HEK293 (cell line): Measurements from ENCODE around the gene EPHA2.
A peak's percentile ranks its signal among the peaks of the same experiment; 100 is the strongest.

ENCODE experiments used
- ATF2 ChIP-seq: fragments of 450-650 bp; formaldehyde crosslinking; IDR thresholded peaks from 2 replicates; pipeline ENCODE4 v1.5.1; 2016; ENCODE audit warnings: missing biosample characterization, missing genetic modification characterization, low read depth
- BCL11B ChIP-seq: fragments of 450-650 bp; formaldehyde crosslinking; IDR thresholded peaks from 2 replicates; pipeline ENCODE4 v1.5.1; 2016; ENCODE audit warnings: low read depth, missing biosample characterization, missing genetic modification characterization
- HOXD13 ChIP-seq: sonication (generic); formaldehyde crosslinking; IDR thresholded peaks from 2 replicates; pipeline ENCODE4 v1.8.0; 2022; ENCODE audit warnings: missing genetic modification reagents, borderline replicate concordance
- INSM2 ChIP-seq: fragments of 450-650 bp; formaldehyde crosslinking; IDR thresholded peaks from 2 replicates; pipeline ENCODE4 v1.5.1; 2016; ENCODE audit warnings: missing biosample characterization, missing genetic modification characterization
- MZF1 ChIP-seq: fragments of 450-650 bp; formaldehyde crosslinking; IDR thresholded peaks from 2 replicates; pipeline ENCODE4 v1.5.1; 2017; ENCODE audit warnings: missing biosample characterization, missing genetic modification characterization, borderline replicate concordance
- PRDM2 ChIP-seq: fragments of 450-650 bp; formaldehyde crosslinking; IDR thresholded peaks from 2 replicates; pipeline ENCODE4 v1.5.1; 2016; ENCODE audit warnings: missing biosample characterization, missing genetic modification characterization, borderline replicate concordance
- PRDM4 ChIP-seq: fragments of 450-650 bp; formaldehyde crosslinking; IDR thresholded peaks from 2 replicates; pipeline ENCODE4 v1.5.1; 2017; ENCODE audit warnings: missing biosample characterization, missing genetic modification characterization
- TCF7L2 ChIP-seq: IDR thresholded peaks from 2 replicates; pipeline ENCODE4 v1.6.1; 2011; ENCODE audit warnings: low read depth, mild to moderate bottlenecking, inconsistent platforms, low read length, moderate library complexity, borderline replicate concordance
- YY1 ChIP-seq: fragments of 450-650 bp; formaldehyde crosslinking; IDR thresholded peaks from 2 replicates; pipeline ENCODE4 v1.5.1; 2018; ENCODE audit warnings: missing biosample characterization, missing genetic modification characterization
- ZBTB48 ChIP-seq: fragments of 450-650 bp; formaldehyde crosslinking; IDR thresholded peaks from 2 replicates; pipeline ENCODE4 v1.5.1; 2016; ENCODE audit warnings: missing biosample characterization, missing genetic modification characterization
- ZFP69B ChIP-seq: fragments of 450-650 bp; formaldehyde crosslinking; IDR thresholded peaks from 2 replicates; pipeline ENCODE4 v1.5.1; 2016; ENCODE audit warnings: missing biosample characterization, missing genetic modification characterization
- ZNF16 ChIP-seq: fragments of 450-650 bp; formaldehyde crosslinking; IDR thresholded peaks from 2 replicates; pipeline ENCODE4 v1.5.1; 2016; ENCODE audit warnings: low read depth, missing biosample characterization, missing genetic modification characterization
- ZNF2 ChIP-seq: fragments of 450-650 bp; formaldehyde crosslinking; IDR thresholded peaks from 2 replicates; pipeline ENCODE4 v1.5.1; 2016; ENCODE audit warnings: missing biosample characterization, missing genetic modification characterization
- ZNF202 ChIP-seq: fragments of 450-650 bp; formaldehyde crosslinking; IDR thresholded peaks from 2 replicates; pipeline ENCODE4 v1.5.1; 2016; ENCODE audit warnings: missing biosample characterization, missing genetic modification characterization, borderline replicate concordance
- ZNF23 ChIP-seq: fragments of 450-650 bp; formaldehyde crosslinking; IDR thresholded peaks from 2 replicates; pipeline ENCODE4 v1.5.1; 2016; ENCODE audit warnings: missing biosample characterization, missing genetic modification characterization, borderline replicate concordance
- ZNF26 ChIP-seq: fragments of 450-650 bp; formaldehyde crosslinking; IDR thresholded peaks from 2 replicates; pipeline ENCODE4 v1.5.1; 2016; ENCODE audit warnings: missing biosample characterization, missing genetic modification characterization
- ZNF335 ChIP-seq: fragments of 450-650 bp; formaldehyde crosslinking; conservative IDR thresholded peaks from 2 replicates; pipeline ENCODE4 v1.5.1; 2016; ENCODE audit warnings: missing biosample characterization, missing genetic modification characterization
- ZNF391 ChIP-seq: fragments of 450-650 bp; formaldehyde crosslinking; IDR thresholded peaks from 2 replicates; pipeline ENCODE4 v1.5.1; 2016; ENCODE audit warnings: low read depth, missing biosample characterization, missing genetic modification characterization, borderline replicate concordance
- ZNF529 ChIP-seq: fragments of 450-650 bp; formaldehyde crosslinking; IDR thresholded peaks from 2 replicates; pipeline ENCODE4 v1.5.1; 2017; ENCODE audit warnings: missing genetic modification characterization, missing biosample characterization; ENCODE audit not compliant: insufficient replicate concordance
- ZNF549 ChIP-seq: fragments of 450-650 bp; IDR thresholded peaks from 2 replicates; pipeline ENCODE4 v1.5.1; 2018; ENCODE audit warnings: missing biosample characterization, missing genetic modification characterization, mild to moderate bottlenecking, inconsistent platforms, moderate library complexity
- ZNF585B ChIP-seq: fragments of 450-650 bp; formaldehyde crosslinking; IDR thresholded peaks from 2 replicates; pipeline ENCODE4 v1.5.1; 2016; ENCODE audit warnings: missing biosample characterization, missing genetic modification characterization
- ZNF660 ChIP-seq: fragments of 450-650 bp; IDR thresholded peaks from 2 replicates; pipeline ENCODE4 v1.5.1; 2018; ENCODE audit warnings: missing biosample characterization, mild to moderate bottlenecking, missing genetic modification characterization
- ZNF707 ChIP-seq: fragments of 450-650 bp; formaldehyde crosslinking; IDR thresholded peaks from 2 replicates; pipeline ENCODE4 v1.5.1; 2016; ENCODE audit warnings: missing biosample characterization, missing genetic modification characterization
- ZNF776 ChIP-seq: fragments of 450-650 bp; formaldehyde crosslinking; IDR thresholded peaks from 2 replicates; pipeline ENCODE4 v1.5.0; 2017; ENCODE audit warnings: missing biosample characterization, missing genetic modification characterization, borderline replicate concordance
- ZSCAN4 ChIP-seq: fragments of 450-650 bp; formaldehyde crosslinking; IDR thresholded peaks from 2 replicates; pipeline ENCODE4 v1.5.1; 2017; ENCODE audit warnings: missing biosample characterization, missing genetic modification characterization

The EPHA2 gene

GRCh38 chr1:16078925-16079656 is 76.8 kb downstream of the EPHA2 start (continued):
- no peak for TF ChIP-seq PRDM2
- no peak for TF ChIP-seq PRDM4 (tag by site-specific recombination)
- TF ChIP-seq INSM2 (tag by site-specific recombination): no peak
- no peak for TF ChIP-seq YY1 (tag by site-specific recombination)
- TF ChIP-seq ZNF335 (tag by site-specific recombination): no peak
- no peak for TF ChIP-seq ZSCAN4
- no peak for TF ChIP-seq ZNF529 (tag by site-specific recombination)
- no peak for TF ChIP-seq BCL11B (tag by site-specific recombination)
- TF ChIP-seq ZBTB48 (tag by site-specific recombination): no peak
- no peak for TF ChIP-seq ZNF26 (tag by site-specific recombination)
- no peak for TF ChIP-seq ZNF585B (tag by site-specific recombination)
- TF ChIP-seq ZNF391 (tag by site-specific recombination): 0 out of 2 replicates have a peak, but pooled peaks have one; percentile 44
- TF ChIP-seq ZFP69B: no peak
- TF ChIP-seq HOXD13 (CRISPR knock-in tag): no peak
- no peak for TF ChIP-seq ZNF16 (tag by site-specific recombination)
- TF ChIP-seq ZNF707 (tag by site-specific recombination): no peak
- no peak; the same call in 1 of the 2 replicates for TF ChIP-seq ZNF2
- no peak for TF ChIP-seq ZNF660
- TF ChIP-seq ZNF23 (tag by site-specific recombination): no peak
- no peak for TF ChIP-seq TCF7L2
- no peak for TF ChIP-seq ZNF202 (tag by site-specific recombination)
- TF ChIP-seq MZF1: no peak
- TF ChIP-seq ATF2: no peak
- TF ChIP-seq ZNF549 (tag by site-specific recombination): no peak
- no peak for TF ChIP-seq ZNF776 (tag by site-specific recombination)
